ENCODE measurements around the gene TMEM63A. TPM values are rescaled to one million over a fixed set of nuclear protein-coding genes. Genes with fewer than 3 reads are reported as not detected.

Gene TMEM63A
- total RNA-seq, 1 donor, result 26.4 TPM

DNA sequence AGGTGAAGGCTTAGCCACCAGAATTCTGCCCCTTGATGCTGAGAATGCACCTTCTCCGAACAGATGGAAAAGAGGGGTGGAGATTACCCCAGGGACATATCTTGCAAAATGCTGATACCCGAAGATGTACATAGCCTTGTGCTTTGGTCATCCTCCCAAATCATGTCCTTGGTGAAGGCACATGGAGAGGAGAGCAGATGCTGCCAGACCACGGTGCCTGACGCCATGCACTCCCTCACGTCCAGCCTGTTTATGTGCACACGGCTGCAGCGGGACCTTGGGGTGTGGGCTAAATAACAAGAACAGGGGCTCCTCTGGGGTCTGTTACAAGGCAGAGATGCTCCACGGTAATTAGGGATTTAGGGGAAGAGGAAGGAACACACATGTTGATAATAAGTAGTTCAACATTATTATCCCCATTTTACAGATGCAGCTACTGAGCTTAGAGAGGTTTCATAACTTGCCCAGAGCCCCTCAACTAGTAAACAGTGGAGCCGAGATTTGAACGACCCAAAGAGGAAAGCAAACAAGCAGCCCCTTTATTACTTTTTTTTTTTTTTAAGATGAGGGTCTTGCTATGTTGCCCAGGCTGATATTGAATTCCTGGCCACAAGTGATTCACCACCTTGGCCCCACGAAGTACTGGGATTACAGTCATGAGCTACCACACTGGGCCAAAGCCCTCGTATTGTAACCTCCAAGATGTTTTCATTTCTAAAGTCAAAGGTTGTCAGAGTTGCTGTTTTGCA lies 59.4 kb downstream of the TMEM63A start:
- TF ChIP-seq, protein P1, sequence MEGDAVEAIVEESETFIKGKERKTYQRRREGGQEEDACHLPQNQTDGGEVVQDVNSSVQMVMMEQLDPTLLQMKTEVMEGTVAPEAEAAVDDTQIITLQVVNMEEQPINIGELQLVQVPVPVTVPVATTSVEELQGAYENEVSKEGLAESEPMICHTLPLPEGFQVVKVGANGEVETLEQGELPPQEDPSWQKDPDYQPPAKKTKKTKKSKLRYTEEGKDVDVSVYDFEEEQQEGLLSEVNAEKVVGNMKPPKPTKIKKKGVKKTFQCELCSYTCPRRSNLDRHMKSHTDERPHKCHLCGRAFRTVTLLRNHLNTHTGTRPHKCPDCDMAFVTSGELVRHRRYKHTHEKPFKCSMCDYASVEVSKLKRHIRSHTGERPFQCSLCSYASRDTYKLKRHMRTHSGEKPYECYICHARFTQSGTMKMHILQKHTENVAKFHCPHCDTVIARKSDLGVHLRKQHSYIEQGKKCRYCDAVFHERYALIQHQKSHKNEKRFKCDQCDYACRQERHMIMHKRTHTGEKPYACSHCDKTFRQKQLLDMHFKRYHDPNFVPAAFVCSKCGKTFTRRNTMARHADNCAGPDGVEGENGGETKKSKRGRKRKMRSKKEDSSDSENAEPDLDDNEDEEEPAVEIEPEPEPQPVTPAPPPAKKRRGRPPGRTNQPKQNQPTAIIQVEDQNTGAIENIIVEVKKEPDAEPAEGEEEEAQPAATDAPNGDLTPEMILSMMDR (IDR thresholded peaks at IDR 0.05; ENCODE audit: insufficient read depth, low read length), result no peak
- no peak for DNase-seq (ENCODE audit: low read depth)
- no peak overlapping the region for H3K4me3 ChIP-seq (ENCODE audit: low read depth, low read length)

GRCh38 chr1:225820522-225821120 lies 61.6 kb downstream of the TMEM63A start:
- no peak for DNase-seq (ENCODE audit: low read depth)
- TF ChIP-seq, protein P1 (IDR thresholded peaks at IDR 0.05; ENCODE audit: insufficient read depth, low read length), result no peak
- no peak overlapping the region for H3K4me3 ChIP-seq (ENCODE audit: low read depth, low read length)

DNA sequence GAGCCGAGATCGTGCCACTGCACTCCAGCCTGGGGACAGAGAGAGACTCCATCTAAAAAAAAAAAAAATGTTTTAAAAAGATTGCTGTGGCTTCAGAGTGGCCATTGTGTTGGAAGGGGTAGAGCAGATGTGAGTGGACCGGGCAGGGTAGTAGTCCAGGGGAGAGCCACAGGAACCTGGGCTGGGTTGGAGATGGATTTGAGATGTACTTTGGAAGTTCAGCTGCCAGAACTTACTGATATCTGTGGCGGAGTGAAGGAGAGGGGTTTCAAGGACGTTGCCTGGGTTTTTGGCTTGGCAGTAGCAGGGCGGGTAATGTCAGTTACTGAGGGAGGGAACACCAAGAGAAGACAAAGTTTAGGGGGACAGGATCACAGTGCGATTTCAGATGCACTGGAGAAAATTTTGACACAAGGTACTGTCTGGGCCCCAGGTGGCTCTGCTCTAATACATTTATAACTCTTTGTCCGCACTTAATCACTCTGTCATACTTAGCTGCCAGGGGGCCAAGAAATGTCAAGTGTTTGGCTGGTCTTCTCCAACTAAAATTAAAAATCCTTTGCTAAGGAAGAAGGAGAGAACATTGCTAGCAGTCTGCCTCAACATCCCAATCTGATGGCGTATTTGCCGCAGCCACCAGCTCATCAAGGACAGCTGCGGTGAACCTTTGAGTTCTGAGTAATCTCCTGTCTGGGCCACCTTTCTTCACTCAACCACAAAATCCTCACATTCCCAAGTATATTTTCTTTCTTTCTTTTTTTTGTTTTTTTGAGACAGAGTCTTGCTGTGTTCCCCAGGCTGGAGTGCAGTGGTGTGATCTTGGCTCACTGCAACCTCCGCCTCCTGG lies 62.6 kb downstream of the TMEM63A start:
- H3K4me3 ChIP-seq (ENCODE audit: low read depth, low read length), result no peak overlapping the region
- TF ChIP-seq, protein P1 (IDR thresholded peaks at IDR 0.05; ENCODE audit: insufficient read depth, low read length), result no peak
- DNase-seq (ENCODE audit: low read depth), result peak; percentile 20

DNA sequence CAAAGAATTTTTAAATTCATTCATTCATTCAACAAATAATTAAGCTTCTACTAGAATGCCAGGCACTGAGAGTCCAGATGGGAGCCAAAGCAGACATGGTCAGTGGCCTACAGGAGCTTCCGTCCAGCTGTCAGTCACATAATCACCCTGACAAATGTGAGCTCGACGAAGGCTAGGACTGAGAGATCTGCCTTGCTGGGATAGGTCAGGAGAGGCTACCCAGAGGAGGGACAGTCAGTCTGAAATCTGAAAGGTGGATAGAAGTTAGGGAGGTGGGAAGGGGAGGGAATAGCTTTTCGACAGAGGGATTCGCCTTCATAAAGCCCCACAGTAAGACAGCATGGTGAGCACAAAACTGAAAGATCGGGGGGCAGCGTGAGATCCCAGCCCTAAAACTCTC lies 64.0 kb downstream of the TMEM63A start:
- DNase-seq (ENCODE audit: low read depth), result no peak
- TF ChIP-seq, protein P1 (IDR thresholded peaks at IDR 0.05; ENCODE audit: insufficient read depth, low read length), result no peak

GRCh38 chr1:225817611-225818061 lies 64.5 kb downstream of the TMEM63A start:
- TF ChIP-seq, protein P1 (IDR thresholded peaks at IDR 0.05; ENCODE audit: insufficient read depth, low read length), result no peak
- peak; percentile 96 for DNase-seq (ENCODE audit: low read depth)
- peak overlapping the region; percentile 5 for H3K4me3 ChIP-seq (ENCODE audit: low read depth, low read length)

More for the DNA sequence above, 64.0 kb downstream of the TMEM63A start:
- no peak overlapping the region for H3K4me3 ChIP-seq (ENCODE audit: low read depth, low read length)

DNA sequence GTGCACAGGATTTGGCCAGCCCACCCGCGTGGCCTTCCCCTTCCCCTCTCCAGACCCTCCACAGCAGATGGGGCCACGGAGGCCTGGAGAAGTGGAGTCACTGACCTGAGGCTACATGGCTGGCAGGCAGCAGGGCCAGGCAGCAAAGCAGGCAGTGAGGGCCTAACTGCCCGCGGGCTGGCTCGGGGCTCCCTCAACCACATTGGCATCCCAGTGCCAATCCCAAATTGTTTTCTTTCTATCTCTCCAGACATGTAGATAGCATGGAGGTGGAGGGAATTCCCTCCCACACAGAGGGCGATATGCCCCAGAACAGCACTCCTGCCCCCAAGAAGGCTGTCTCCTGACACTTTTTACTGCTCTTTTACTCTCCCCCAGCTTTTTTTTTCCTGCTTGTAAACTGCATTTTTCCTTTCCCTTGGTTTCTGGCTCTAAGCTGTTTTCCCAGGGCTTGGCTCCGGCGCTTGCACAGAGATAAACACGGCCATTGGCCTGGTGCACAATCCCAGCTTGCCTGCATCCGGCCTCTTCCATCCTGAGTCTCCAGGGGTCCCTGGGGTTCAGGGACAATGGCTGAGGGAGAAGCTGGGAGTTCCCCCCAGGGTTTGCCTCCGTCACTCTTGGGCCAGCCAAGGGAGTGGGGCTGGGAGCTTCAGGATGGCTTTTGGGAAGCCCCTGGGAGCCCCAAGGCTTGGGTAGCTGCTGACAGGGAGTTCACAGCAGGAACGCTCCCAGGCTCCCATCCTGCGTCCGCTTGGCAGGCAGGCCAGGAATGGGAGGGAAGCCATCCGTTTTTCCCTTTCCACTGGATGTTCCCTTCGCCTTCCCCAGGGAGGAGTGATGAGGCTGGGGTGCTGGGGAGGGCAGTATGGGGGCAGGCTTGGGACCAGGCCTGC lies 65.3 kb downstream of the TMEM63A start:
- TF ChIP-seq, protein P1 (IDR thresholded peaks at IDR 0.05; ENCODE audit: insufficient read depth, low read length), result no peak
- DNase-seq (ENCODE audit: low read depth), result peak; percentile 74
- peak overlapping the region; percentile 5 for H3K4me3 ChIP-seq (ENCODE audit: low read depth, low read length)
